Stimulated activated CD4-positive, alpha-beta T cell treated with anti-CD3 and anti-CD28 coated beads, Interleukin-4, amount 100 ng/mL, for 4 hours (primary cell): ENCODE measurements around the gene OPN1MW3.
"Not testable (repeated sequence)": the region's sequence is repeated elsewhere in the genome, so short reads cannot be mapped to it uniquely, and the experiment has no call there.

Source experiments
- DNase-seq, 2 experiments: peaks; one replicate each; pipeline ENCODE4 v3.0.0-alpha.2; 2020

Gene OPN1MW3

DNA sequence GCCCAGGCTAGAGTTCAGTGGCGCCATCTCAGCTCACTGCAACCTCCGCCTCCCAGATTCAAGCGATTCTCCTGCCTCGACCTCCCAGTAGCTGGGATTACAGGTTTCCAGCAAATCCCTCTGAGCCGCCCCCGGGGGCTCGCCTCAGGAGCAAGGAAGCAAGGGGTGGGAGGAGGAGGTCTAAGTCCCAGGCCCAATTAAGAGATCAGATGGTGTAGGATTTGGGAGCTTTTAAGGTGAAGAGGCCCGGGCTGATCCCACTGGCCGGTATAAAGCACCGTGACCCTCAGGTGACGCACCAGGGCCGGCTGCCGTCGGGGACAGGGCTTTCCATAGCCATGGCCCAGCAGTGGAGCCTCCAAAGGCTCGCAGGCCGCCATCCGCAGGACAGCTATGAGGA, at the start of gene OPN1MW3:
OPN1MW3 (plus strand) TSS at position 301 of the 400 bp plus-strand sequence; CDS start at position 339, 38 bp downstream.
- not testable (repeated sequence) for DNase-seq

DNA sequence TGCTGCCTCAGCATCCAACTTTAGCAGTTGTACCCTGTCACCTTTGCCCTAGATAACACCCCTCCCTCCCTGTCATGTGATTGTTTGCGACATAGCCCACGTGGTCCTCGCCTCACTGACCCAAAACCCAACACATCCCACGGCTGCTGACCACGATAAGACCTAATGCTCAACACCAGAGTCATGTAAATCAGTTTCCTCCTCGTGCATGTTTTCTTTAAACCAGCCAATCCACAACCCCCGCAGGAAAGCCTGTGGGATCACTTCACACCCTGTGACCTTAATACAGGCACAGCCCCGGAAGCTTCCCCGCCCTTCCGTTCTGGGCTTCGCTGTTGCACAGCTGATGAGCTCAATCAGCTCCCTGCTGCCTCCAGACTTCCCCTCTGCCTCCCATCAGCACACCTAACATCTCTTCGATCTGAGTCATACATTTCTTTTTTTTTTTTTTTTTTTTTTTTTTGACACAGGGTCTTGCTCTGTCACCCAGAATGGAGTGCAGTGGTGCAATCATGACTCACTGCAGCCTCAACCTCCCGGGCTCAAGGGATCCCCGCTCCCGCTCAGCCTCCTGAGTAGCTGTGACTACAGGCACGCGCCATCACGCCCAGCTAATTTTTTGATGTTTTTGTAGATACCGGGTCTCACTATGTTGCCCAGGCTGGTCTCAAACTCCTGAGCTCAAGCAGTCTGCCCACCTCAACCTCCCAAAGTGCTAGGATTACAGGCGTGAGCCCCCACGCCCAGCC, 47.5 kb upstream of the OPN1MW3 start:
- DNase-seq: not testable (repeated sequence)

DNA sequence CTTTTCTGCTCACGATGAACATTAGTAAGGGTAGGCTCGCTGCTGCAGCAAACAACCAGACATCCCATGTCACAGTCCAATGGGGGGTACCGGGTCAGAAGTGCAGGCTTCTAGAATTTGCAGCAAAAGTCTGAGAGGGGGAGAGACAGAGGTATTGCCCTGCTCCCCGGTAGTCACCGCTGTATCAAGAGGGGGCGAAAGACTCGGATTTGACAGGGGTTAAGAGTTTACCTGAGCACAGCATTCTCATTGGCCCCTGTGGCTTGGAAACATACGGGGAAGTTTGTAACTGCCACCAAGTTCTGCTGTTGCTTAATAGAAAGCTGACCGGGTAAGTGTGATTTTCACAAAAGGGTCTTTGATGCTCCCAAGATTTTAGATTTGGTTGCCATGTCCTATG, 46.3 kb upstream of the OPN1MW3 start:
- DNase-seq: not testable (repeated sequence)

DNA sequence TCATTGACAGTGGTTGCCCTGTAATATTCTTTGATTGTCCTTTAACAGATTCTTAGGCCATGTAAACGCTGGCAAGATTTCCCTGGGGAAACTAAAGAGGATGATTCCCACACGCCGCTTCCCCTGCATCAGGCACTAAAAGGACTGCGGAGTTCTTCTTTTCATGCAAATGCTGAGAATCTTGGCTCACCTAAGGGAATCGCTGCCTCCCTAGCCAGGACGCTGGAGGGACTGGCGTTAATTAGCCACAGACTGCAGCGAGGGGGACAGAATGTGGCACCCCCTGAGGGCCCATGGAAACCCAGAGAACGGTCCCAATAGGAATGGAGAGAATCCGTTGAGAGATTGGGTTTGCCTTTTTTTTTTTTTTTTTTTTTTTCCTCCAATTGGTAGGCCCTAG, 45.9 kb upstream of the OPN1MW3 start:
- not testable (repeated sequence) for DNase-seq

DNA sequence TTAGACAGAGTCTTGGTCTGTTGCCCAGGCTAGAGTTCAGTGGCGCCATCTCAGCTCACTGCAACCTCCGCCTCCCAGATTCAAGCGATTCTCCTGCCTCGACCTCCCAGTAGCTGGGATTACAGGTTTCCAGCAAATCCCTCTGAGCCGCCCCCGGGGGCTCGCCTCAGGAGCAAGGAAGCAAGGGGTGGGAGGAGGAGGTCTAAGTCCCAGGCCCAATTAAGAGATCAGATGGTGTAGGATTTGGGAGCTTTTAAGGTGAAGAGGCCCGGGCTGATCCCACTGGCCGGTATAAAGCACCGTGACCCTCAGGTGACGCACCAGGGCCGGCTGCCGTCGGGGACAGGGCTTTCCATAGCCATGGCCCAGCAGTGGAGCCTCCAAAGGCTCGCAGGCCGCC, 37.9 kb upstream of the OPN1MW3 start, which contains the start of gene OPN1MW2:
OPN1MW2 (plus strand) TSS at position 301 of the 400 bp plus-strand sequence; CDS start at position 361, 60 bp downstream.
- not testable (repeated sequence) for DNase-seq

DNA sequence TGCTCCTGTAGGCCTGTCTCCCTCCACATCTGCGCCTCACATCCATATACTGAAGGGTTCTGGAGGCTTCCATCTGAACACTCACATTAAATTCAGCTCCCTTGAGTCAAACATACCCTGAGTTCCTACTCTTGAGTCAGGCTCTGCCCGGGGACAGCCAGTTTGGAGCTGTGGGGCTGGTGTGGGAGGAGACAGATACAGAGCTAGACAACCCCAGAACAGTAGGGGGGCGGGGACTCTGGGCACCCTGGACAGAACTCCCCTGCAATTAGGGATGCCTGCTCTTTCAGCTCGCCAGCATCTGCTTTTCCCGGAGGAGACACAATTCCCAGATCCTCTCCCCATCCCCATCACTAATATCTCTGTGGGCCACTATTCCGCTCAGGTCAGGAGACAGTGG, 32.1 kb upstream of the OPN1MW3 start:
- not testable (repeated sequence) for DNase-seq

DNA sequence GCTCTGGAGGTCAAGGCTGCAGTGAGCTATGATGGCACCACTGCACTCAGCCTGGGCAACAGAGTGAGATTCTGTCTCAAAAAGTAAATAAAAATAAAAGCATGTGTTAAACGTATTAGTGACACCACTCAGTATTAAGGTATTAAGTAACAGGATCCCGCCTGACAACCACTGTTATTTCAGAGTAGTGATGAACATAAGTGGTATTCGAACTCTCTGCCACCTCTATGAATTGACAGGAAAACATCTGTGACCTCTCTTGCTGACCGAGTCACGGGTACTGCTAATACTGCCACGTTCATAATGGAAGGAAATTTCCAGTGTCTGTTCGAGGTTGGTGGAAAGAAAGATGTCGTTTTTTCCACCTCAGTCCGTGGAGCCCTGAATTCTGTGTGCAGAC, 30.7 kb upstream of the OPN1MW3 start:
- DNase-seq: not testable (repeated sequence)

DNA sequence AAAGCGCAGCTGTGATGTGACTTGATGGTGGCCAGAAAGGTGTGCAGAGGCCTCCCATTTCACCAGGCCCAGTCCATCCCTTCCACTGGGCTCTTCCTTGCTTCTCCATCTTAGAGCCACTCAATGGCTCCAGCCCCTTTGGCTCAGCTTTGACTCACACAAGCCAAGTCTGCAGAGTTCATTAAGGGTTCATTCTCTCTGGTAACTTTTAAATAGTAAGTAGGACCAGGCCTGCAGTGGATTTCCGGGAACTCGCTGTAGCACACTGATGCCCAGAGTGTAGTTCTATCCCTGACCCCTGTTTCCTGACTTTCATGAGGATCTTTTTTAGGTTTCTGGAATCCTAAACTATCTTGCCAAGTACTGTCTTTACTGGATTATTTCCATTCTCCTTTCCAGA, 25.9 kb upstream of the OPN1MW3 start:
- DNase-seq: not testable (repeated sequence)

DNA sequence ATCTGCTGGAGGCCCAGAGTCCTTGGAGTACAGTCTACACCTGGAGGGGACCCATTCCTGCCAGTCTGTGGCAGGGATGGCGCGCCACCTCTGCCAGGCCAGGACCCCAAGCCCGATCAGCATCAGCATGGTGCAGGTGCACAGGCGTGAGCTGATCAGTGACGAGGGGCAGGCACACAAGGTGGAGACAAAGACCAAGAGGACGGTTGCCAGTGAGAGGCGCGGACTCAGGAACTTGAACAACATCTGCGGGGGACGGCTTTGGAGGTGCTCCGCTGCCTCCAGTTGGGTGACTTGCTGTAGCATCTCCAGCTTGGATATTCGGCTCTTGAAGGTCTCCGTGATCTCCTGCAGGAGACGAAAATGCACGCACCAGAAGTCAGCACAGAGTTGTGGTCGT, 23.8 kb upstream of the OPN1MW3 start:
- DNase-seq: not testable (repeated sequence)

DNA sequence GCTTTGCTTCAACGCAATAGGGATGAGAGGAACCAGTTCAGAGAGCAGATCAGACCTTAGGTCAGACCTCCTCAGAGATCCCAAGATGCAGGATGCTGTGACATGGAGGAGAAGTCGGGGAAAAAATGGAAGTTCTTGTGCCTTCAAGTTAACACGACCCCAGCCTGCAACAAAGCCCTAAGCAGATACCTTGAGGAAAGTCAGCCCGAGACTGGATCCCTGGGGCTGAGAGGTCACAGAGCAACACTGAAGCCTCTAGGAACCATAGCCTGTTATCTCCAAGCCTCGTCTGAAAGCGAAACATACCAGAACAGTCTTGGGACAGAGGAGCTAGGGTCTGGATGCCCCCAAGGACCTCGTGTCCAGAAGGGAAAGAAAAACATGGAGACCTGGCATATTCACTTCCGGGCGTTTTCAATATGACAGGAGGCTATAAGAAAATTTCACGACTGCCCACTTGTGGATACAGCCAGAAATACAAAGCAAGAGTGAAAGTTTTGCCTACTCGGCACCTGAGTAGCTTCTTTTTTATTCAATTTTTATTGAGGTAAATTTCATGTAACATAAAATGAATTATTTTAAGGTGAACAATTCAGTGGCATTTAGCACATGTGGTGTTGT, 18.3 kb upstream of the OPN1MW3 start:
- not testable (repeated sequence) for DNase-seq

DNA sequence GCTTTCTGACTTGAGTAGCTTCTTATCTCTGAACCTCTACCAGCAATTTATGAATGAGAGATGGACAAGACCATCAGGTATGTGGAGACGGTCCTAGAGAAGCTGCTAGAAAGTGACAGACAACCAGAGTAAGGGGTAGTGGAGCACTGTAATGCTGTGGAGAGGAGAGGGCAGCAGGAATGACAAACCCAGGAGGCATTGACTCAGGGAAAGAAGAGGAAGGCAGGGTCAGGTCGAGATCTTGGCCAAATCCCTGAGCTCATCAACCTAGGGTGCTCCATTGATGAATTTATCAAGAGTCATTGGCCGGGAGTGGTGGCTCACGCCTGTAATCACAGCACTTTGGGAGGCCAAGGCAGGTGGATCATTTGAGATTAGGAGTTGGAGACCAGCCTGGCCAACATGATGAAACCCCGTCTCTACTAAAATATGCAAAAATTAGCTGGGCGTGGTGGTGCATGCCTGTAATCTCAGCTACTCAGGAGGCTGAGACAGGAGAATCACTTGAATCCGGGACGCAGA, 17.3 kb upstream of the OPN1MW3 start:
- not testable (repeated sequence) for DNase-seq

DNA sequence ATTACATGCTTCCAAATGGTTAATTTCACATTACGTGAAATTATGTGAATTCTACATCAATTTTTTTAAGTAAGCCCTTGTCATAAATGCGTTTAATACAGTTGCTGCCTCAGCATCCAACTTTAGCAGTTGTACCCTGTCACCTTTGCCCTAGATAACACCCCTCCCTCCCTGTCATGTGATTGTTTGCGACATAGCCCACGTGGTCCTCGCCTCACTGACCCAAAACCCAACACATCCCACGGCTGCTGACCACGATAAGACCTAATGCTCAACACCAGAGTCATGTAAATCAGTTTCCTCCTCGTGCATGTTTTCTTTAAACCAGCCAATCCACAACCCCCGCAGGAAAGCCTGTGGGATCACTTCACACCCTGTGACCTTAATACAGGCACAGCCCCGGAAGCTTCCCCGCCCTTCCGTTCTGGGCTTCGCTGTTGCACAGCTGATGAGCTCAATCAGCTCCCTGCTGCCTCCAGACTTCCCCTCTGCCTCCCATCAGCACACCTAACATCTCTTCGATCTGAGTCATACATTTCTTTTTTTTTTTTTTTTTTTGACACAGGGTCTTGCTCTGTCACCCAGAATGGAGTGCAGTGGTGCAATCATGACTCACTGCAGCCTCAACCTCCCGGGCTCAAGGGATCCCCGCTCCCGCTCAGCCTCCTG, 9.9 kb upstream of the OPN1MW3 start:
- DNase-seq: not testable (repeated sequence)

DNA sequence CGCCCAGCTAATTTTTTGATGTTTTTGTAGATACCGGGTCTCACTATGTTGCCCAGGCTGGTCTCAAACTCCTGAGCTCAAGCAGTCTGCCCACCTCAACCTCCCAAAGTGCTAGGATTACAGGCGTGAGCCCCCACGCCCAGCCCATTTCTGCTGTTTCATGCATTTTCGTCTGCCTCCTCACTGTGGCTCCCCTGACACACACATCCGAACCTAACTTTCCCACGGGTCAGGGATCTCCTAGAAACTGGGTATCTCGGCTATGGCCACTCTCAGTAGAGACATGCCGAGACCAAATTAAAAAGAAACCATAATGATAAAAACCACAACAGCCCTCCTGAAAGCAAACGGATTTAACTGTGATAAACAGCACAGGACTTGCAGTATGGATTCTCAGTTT, 9.3 kb upstream of the OPN1MW3 start:
- not testable (repeated sequence) for DNase-seq

DNA sequence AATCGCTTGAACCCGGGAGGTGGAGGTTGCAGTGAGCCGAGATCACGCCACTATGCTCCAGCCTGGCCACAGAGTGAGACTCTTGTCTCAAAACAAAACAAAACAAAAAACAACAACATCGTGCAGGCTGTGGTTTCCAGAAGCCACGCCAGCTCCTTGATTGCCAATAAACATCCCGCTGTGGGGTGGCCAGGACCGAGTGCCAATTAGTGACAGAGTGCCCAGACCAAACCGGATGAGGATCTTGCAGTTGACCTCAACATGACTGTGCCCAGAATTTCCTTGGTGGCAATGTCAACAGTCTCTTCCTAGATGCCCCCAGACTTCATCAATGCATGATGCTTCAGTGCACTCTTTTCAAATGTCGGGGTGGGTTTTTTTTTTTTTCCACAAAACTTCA, 1.3 kb downstream of the OPN1MW3 start:
- not testable (repeated sequence) for DNase-seq

DNA sequence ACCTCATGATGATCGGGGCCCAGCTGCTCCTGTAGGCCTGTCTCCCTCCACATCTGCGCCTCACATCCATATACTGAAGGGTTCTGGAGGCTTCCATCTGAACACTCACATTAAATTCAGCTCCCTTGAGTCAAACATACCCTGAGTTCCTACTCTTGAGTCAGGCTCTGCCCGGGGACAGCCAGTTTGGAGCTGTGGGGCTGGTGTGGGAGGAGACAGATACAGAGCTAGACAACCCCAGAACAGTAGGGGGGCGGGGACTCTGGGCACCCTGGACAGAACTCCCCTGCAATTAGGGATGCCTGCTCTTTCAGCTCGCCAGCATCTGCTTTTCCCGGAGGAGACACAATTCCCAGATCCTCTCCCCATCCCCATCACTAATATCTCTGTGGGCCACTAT, 5.7 kb downstream of the OPN1MW3 start:
- not testable (repeated sequence) for DNase-seq

DNA sequence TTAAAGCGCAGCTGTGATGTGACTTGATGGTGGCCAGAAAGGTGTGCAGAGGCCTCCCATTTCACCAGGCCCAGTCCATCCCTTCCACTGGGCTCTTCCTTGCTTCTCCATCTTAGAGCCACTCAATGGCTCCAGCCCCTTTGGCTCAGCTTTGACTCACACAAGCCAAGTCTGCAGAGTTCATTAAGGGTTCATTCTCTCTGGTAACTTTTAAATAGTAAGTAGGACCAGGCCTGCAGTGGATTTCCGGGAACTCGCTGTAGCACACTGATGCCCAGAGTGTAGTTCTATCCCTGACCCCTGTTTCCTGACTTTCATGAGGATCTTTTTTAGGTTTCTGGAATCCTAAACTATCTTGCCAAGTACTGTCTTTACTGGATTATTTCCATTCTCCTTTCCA, 11.9 kb downstream of the OPN1MW3 start:
- DNase-seq: not testable (repeated sequence)

DNA sequence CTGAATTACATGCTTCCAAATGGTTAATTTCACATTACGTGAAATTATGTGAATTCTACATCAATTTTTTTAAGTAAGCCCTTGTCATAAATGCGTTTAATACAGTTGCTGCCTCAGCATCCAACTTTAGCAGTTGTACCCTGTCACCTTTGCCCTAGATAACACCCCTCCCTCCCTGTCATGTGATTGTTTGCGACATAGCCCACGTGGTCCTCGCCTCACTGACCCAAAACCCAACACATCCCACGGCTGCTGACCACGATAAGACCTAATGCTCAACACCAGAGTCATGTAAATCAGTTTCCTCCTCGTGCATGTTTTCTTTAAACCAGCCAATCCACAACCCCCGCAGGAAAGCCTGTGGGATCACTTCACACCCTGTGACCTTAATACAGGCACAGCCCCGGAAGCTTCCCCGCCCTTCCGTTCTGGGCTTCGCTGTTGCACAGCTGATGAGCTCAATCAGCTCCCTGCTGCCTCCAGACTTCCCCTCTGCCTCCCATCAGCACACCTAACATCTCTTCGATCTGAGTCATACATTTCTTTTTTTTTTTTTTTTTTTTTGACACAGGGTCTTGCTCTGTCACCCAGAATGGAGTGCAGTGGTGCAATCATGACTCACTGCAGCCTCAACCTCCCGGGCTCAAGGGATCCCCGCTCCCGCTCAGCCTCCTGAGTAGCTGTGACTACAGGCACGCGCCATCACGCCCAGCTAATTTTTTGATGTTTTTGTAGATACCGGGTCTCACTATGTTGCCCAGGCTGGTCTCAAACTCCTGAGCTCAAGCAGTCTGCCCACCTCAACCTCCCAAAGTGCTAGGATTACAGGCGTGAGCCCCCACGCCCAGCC, 27.3 kb downstream of the OPN1MW3 start:
- not testable (repeated sequence) for DNase-seq

DNA sequence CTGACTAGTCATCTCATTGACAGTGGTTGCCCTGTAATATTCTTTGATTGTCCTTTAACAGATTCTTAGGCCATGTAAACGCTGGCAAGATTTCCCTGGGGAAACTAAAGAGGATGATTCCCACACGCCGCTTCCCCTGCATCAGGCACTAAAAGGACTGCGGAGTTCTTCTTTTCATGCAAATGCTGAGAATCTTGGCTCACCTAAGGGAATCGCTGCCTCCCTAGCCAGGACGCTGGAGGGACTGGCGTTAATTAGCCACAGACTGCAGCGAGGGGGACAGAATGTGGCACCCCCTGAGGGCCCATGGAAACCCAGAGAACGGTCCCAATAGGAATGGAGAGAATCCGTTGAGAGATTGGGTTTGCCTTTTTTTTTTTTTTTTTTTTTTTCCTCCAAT, 29.0 kb downstream of the OPN1MW3 start:
- not testable (repeated sequence) for DNase-seq

DNA sequence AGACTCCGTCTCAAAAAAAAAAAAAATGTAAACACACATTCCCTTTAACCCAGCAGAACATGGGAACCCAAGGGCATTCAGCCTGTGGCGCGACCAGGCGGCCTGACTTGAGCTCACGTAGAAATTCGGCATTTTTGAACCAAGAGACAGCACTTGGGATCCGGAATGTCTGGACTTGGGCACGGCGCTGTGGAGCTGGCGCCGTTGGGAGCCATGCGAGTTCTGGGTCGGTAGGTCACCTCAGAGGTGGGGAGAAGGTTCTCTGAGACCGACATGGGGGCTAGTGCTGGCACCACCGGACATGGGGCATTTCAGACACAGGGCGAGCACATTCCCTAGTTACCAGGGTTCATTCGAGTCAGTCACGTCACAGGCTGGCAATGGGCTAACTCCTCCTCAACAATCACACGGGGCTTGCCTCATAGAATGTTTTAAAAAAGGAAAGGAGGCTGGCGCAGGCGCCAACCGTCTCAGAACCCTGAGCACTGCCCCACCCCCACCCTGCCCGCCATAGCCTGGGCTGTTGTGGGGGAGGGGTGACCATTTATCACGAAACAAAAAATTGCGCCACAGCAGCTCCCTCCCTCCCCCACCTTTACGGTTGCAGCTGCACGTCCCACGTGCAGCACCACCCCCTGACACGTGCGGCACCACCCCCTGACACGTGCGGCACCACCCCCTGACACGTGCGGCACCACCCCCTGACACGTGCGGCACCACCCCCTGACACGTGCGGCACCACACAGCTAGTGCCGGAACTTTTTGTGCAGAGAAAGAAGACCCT, 37.6 kb downstream of the OPN1MW3 start, which contains the start of gene TEX28:
TEX28 (minus strand) TSS at position 334 of the 784 bp plus-strand sequence. CDS start 3,007 bp downstream, outside the sequence.
- no peak for DNase-seq

DNA sequence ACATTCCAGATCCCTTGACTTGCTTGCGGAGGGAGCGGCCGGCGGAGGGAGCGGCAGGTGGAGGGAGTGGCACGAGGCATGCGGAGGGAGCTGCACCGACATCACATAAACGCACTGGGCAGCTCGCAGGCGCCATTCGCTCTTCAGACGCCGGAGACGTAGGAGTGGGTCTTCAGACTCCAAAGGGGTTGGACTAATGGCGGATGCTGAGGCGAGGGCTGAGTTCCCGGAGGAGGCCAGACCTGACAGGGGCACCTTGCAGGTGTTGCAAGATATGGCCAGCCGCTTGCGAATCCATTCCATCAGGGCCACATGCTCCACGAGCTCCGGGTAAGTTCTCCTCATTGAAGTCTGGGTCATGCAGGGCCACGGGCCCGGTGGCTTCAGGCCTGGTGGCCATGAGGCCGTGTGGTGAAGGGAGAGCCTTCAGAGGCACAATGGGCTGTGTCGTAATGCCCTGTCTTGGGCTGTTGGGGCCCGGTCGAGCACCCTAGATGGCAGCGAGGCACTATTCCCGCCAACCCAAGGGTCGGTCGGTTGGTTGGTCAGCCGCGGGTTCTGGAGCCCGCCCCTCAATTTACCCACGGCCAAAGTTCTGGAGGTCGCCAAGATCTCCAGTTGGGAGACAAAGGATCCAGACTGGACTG, 38.4 kb downstream of the OPN1MW3 start, which contains the start of gene TKTL1:
TKTL1 (plus strand) TSS at position 132 of the 647 bp plus-strand sequence; CDS start at position 197, 65 bp downstream.
- DNase-seq: no peak

DNA sequence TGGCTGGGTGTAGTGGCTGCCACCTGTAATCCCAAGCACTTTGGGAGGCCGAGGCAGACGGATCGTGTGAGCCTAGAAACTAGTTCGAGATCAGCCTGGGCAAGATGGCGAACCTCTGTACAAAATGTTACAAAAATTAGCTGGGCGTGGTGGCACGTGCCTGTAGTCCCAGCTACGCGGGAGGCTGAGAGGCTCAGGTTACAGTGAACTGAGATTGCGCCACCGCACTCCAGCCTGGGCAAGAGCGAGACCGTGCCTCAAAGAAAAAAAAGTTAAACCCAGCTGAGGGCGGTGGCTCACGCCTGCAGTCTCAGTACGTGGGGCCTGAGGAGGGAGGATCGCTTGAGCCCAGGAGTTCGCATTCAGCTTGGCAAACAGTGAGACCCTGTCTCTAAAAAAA, 39.3 kb downstream of the OPN1MW3 start:
- no peak for DNase-seq
